CD4-positive, alpha-beta T cell treated with Interleukin-4 for 1 hour (primary cell): Measurements from ENCODE around the gene ST6GALNAC1.

Experiments used
- DNase-seq, 2 donors: peaks; one replicate each; pipeline ENCODE4 v3.0.0-alpha.2; 2020 to 2022

Gene ST6GALNAC1

GRCh38 chr17:76674600-76674999 is 31.0 kb upstream of the ST6GALNAC1 start:
- DNase-seq, result no peak

GRCh38 chr17:76673729-76674128 is 30.2 kb upstream of the ST6GALNAC1 start:
- DNase-seq, result no peak

DNA sequence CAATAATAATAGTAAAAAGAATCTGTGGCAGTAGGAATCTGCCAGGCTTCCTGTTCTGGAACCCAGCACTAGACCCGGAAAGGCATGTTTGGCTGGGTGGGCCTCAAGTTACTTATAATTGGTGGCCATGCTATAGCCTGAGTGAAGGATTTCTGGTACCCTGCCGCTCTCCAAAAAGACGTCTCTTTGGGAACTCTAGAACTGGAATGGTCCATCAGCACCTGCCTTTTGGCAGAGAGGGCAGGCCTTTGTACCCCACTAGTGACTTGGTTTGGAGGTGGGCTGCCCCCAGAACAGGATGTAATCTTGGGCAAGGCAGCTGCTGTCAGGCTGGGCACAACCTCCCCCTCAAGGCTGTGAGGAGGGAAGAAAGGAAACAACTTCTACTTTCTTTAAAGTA is 29.3 kb upstream of the ST6GALNAC1 start:
- DNase-seq, result no peak

DNA sequence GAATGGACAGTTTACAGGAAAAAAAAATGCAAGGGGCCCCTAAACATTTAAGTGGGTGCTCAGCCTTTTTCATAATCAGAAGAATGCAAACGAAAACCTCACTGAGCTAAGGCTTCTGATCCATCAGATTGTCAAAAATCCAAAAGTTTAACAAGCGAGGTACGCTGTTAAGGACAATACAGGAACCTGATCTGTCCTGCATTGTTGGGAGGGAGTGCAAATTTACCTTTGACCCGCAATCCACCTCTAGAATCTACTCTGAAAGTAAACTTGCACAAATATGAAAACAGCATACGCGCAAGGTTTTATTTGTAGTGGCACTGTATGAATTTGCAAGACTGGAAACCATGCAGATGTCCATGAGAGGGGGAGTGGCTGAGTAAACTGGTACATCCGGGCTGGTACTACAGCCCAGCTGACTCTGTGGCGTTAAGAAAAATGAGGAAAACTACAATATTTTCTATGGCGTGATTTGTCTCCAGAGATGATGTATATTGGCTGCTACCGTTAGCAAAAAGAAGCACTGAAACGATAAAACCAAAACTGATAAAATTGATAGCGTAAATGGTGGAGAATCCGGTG is 28.8 kb upstream of the ST6GALNAC1 start:
- peak in 1 of 2 donors; percentile 8 for DNase-seq

DNA sequence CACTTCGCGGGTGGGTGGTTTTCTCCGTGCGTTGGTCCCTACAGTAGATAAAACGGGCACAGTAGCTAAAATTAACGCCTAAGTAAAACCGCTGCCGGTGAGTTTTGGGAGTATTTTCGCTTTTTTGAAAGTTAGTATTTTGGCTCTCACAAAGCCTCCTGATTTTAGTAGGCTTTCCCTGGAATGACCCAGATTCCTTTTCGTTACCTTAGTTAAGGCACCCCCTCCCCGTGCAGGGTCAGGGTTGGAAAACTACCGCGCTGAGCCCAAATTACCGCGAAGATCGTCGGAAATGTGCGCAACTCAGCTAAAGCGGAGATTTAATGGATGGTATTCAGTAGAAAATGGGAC is 28.3 kb upstream of the ST6GALNAC1 start:
- no peak for DNase-seq

DNA sequence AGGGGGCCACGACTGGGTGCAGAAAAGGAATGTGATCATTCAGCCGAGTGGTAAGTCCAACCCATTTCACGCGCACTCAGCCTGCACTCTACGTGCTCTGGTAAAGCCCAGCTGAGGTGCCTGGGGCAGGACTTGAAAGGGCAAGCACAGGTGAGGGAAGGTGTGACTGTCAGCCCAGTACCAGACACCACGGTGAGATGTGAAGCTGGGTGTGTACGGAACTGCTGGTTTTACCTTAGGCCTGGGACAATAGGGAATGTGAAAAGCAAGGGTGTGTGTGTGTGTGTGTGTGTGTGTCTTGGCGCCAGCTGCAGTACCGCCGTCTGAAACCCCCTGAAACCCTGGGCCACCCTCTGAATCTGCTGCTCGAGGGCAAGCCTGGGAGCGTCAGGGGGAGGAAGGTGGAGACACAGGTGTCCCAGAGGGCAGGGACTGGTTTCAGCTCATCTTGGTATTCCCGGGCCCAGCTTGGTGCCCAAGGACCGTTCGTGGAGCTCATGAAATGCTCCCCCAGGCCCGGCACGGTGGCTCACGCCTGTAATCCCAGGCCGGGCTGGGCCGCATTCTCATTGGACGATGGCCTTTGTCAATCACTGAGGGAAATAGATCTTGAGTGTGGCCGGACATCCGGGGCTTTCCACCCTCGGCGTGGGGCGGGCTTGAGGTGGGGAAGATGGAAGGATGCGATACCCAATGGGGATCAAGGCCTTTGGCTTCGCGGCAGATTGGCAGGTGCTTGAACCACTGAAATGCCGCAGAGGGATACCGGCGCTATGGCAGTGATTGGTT is 27.8 kb upstream of the ST6GALNAC1 start:
- DNase-seq, result peak; percentile 99 to 100

- peak in 1 of 2 donors; percentile 4 for DNase-seq
Observed at GRCh38 chr17:76670718-76671122, 27.2 kb upstream of the ST6GALNAC1 start.

- DNase-seq, result peak in 1 of 2 donors; percentile 17
Observed at GRCh38 chr17:76670020-76670717, 26.6 kb upstream of the ST6GALNAC1 start.

DNA sequence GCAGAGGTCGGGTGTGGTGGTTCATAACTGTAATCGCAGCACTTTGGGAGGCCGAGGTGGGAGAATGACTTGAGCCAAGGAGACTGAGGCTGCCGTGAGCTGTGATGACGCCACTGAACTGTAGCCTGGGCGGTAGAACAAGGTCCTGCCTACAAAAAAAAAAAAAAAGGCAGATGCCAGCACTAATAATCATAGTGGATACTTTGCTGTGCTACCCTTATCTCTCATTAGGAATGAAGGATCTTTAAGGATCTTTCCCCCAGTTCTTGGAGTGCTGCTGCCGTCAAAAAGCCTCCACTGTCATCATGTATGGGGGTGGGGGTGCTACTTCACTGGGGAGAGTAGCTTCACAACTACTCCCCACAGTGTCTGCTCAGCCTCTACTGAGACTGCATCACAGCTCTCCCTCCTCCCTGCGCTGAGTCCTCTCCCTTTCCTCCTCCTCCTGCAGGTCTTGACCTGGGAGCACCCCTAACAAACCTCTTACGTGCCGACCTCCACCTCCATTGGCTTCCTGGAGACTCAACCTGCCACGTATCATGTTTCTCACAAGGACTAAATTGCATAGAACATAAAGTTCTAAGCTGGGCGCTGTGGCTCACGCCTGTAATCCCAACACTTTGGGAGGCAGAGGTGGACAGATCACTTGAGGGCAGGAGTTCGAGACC is 24.4 kb upstream of the ST6GALNAC1 start:
- DNase-seq, result no peak

DNA sequence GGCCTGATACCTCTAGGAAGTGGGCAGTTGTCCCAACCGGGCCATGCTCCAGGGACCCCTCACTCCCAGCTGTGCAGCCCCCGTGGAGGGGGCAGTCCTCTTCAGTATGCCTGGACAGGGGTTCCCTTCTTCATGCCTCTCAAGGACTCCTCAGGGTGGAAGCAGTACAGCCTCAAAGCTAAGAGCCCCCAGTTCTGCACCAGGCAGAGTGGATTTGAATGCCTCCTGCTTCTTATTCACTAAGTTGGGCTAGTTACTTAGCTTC is 23.9 kb upstream of the ST6GALNAC1 start:
- no peak for DNase-seq

- DNase-seq, result no peak
Observed at GRCh38 chr17:76660656-76661042, 17.1 kb upstream of the ST6GALNAC1 start.

DNA sequence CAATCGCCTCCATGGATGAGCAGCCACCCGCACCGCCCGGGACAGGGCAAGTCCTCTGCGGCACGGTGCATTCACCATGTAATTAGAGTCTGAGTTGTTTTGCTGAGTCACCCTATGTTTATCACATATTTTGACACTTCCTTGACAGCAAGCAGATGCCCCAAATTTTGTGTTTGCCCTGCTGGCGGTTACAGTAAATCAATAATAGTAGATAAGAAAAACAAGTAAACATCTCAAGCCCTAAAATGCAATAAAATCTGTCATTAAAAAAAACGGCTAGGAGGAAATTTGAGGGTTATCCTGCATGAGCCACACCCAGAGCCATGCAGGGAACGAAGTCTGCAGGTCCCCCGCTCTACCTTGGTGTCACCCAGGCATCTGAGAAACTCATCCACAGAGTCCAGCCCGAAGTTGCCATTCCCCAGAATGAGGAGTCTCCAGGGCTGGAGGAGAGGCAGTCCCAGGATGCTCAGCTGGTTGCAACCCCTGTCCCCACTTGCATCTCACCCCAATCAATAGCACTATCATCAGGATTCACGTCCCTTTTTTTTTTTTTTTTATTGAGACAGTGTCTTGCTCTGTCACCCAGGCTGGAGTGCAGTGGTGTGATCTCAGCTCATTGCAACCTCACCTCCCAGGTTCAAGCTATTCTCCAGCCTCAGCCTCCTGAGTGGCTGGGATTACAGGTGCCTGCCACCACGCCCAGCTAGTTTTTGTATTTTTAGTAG is 16.5 kb upstream of the ST6GALNAC1 start:
- peak; percentile 27 to 36 for DNase-seq

- DNase-seq, result peak in 1 of 2 donors; percentile 11
Observed at GRCh38 chr17:76658242-76658662, 14.7 kb upstream of the ST6GALNAC1 start.

GRCh38 chr17:76657505-76658241 is 14.1 kb upstream of the ST6GALNAC1 start:
- no peak for DNase-seq

GRCh38 chr17:76654408-76654807 is 10.9 kb upstream of the ST6GALNAC1 start:
- no peak for DNase-seq

- DNase-seq, result no peak
Observed at GRCh38 chr17:76650504-76650903, 6.9 kb upstream of the ST6GALNAC1 start.

- DNase-seq, result no peak
Observed at GRCh38 chr17:76646712-76647111, 3.2 kb upstream of the ST6GALNAC1 start.

DNA sequence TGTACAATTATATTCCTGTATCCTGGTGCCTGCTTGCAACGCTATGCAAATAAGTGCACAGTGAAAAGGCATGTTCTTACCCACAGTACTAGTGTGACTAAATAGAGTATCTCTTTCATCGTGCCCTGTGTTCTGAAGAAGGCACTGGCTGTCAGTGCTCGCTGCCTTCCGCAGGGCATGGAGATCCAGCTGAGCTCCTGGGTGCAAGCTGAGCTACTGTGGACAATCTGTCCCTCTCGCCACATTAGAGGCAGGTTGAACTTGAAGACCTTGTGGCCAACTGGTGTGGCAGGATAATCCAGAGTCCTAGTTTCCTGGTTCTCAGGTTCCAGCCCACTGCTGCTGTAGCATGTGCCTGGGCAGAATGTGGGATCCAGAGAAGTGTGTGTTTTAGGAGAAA is 1.9 kb upstream of the ST6GALNAC1 start:
- DNase-seq, result no peak

- no peak for DNase-seq
Observed at GRCh38 chr17:76644995-76645394, 1.4 kb upstream of the ST6GALNAC1 start.

DNA sequence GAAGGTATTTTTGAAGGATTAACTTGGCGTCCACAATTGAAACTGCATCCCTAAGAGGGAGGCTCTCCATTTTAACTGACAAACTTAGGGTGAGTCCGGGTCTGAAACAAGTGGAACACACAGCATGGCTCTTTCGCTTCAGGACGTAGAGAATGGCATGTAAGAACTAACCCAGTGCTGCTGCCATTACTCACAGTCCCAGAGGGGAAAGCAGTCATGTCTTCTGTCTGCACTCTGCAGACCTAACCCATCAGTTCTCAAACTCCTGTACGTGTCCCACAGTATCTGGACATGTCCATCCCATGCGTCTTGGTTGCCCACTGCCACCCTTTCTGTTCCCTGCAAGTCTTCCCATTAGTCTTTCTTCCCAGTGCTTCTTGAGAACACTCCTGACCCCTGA is 563 bp downstream of the ST6GALNAC1 start:
- DNase-seq, result no peak

- DNase-seq, result no peak
Observed at GRCh38 chr17:76642032-76642561, 1.5 kb downstream of the ST6GALNAC1 start.

DNA sequence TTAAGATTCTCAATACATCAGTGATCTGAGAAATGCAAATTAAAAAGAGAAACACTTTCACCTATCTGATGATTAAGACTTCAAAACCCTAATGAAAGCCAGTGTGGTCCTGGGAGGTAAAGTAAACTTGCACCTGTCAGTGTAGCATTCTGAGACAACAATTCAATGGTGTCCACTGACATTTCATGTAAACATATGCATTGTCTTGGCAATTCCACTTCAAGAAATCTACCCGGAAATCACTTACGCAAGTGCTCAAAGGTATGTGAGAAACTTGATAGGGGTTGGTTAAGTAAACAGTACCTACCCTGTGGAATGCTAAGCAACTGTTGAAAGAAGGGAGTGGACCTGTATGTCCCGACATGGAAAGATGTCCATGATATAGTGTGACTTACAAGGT is 2.1 kb downstream of the ST6GALNAC1 start:
- no peak for DNase-seq
